ENCODE measurements around the gene AOPEP.

- TF ChIP-seq POLR2AphosphoS5 (IDR thresholded peaks at IDR 0.05) = no peak
- TF ChIP-seq, protein P1, sequence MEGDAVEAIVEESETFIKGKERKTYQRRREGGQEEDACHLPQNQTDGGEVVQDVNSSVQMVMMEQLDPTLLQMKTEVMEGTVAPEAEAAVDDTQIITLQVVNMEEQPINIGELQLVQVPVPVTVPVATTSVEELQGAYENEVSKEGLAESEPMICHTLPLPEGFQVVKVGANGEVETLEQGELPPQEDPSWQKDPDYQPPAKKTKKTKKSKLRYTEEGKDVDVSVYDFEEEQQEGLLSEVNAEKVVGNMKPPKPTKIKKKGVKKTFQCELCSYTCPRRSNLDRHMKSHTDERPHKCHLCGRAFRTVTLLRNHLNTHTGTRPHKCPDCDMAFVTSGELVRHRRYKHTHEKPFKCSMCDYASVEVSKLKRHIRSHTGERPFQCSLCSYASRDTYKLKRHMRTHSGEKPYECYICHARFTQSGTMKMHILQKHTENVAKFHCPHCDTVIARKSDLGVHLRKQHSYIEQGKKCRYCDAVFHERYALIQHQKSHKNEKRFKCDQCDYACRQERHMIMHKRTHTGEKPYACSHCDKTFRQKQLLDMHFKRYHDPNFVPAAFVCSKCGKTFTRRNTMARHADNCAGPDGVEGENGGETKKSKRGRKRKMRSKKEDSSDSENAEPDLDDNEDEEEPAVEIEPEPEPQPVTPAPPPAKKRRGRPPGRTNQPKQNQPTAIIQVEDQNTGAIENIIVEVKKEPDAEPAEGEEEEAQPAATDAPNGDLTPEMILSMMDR (IDR thresholded peaks at IDR 0.05) = no peak
- TF ChIP-seq POLR2A (IDR thresholded peaks at IDR 0.05) = no peak
- TF ChIP-seq EP300 (IDR thresholded peaks at IDR 0.05) = no peak
These were observed 245.1 kb downstream of the AOPEP start for GRCh38 chr9:94971378-94972131.

Measured in sigmoid colon (tissue), 4 donors.